ENCODE results near the gene ATP2C2.

DNA sequence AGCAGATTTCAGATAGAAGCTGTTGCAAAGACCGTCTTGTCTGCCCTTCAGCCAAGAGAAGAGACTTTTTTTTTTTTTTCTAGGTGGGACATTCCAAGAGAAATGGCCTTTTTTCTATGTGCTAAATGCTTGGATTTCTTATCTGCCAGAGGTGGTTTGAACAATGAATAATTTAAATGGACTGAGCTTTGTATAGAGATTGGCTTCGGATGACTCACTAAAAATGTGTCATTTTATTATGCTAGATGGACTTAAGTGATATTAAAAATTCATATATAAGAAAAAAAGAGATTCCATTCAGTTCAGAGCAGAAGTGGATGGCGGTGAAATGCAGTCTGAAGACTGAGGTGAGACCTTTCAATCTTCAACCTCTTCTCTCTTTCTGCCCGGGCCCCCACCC, 77.7 kb downstream of the ATP2C2 start:
- TF ChIP-seq, protein P1, sequence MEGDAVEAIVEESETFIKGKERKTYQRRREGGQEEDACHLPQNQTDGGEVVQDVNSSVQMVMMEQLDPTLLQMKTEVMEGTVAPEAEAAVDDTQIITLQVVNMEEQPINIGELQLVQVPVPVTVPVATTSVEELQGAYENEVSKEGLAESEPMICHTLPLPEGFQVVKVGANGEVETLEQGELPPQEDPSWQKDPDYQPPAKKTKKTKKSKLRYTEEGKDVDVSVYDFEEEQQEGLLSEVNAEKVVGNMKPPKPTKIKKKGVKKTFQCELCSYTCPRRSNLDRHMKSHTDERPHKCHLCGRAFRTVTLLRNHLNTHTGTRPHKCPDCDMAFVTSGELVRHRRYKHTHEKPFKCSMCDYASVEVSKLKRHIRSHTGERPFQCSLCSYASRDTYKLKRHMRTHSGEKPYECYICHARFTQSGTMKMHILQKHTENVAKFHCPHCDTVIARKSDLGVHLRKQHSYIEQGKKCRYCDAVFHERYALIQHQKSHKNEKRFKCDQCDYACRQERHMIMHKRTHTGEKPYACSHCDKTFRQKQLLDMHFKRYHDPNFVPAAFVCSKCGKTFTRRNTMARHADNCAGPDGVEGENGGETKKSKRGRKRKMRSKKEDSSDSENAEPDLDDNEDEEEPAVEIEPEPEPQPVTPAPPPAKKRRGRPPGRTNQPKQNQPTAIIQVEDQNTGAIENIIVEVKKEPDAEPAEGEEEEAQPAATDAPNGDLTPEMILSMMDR (IDR thresholded peaks at IDR 0.05; ENCODE audit: low read length) = no peak
- no peak for TF ChIP-seq EZH2 (optimal IDR thresholded peaks at IDR 0.05; ENCODE audit: low read depth, low read length)
